Activated CD8-positive, alpha-beta T cell treated with anti-CD3 and anti-CD28 coated beads for 36 hours (primary cell): ENCODE data around the gene OLIG3. TPM values are rescaled to one million over a fixed set of nuclear protein-coding genes. Genes with fewer than 3 reads are reported as not detected.

Experiments
- ATAC-seq: fragments of 200-7000 bp; cut with Tn5 transposase; one replicate; pipeline ENCODE4 v1.10.0; 2021; ENCODE audit warnings: mild to moderate bottlenecking, moderate library complexity
- CTCF ChIA-PET: fragments of 350-600 bp; sonication (Branson Sonifier 250); formaldehyde crosslinking; loops from one replicate; lab custom pipeline; 2021; ENCODE audit warnings: antibody characterized with exemption; lab: Charles Lee
- POLR2A ChIA-PET: fragments of 350-600 bp; sonication (Branson Sonifier 250); formaldehyde crosslinking; loops from one replicate; lab custom pipeline; 2021; ENCODE audit warnings: antibody characterized with exemption; lab: Charles Lee
- DNase-seq: peaks from one replicate; pipeline ENCODE4 v3.0.0-alpha.2; 2020
- H3K27ac Mint-ChIP-seq: one replicate; pipeline ENCODE4 v1.8.0; 2021; ENCODE audit warnings: mild to moderate bottlenecking, mixed read lengths
- H3K27me3 Mint-ChIP-seq: one replicate; pipeline ENCODE4 v1.8.0; 2021; ENCODE audit warnings: mixed read lengths
- H3K36me3 Mint-ChIP-seq: one replicate; pipeline ENCODE4 v1.8.0; 2021; ENCODE audit warnings: low read depth, mixed read lengths
- H3K4me1 Mint-ChIP-seq: one replicate; pipeline ENCODE4 v1.8.0; 2021; ENCODE audit warnings: low read depth, mixed read lengths
- H3K4me3 Mint-ChIP-seq: one replicate; pipeline ENCODE4 v1.8.0; 2021; ENCODE audit warnings: mild to moderate bottlenecking, moderate library complexity, mixed read lengths
- H3K9me3 Mint-ChIP-seq: one replicate; pipeline ENCODE4 v1.8.0; 2021; ENCODE audit warnings: mixed read lengths
- intact Hi-C: fragments of 100-400 bp; cut with micrococcal nuclease; formaldehyde crosslinking; loops from one replicate; pipeline ENCODE4 v1.10.0; 2022
- total RNA-seq, 2 experiments: library from RNA; stranded (reverse); gene quantifications; one replicate each; pipeline ENCODE4 v1.2.3, GENCODE V29; 2021
- TF ChIP-seq, protein P1 (sequence below): fragments of 200-600 bp; IDR thresholded peaks from one replicate; pipeline ENCODE4 v1.8.0; 2022; ENCODE audit warnings: antibody characterized with exemption, mild to moderate bottlenecking

OLIG3 gene
- total RNA-seq, 2 experiments from 2014 or later: 0.61 to 0.67 TPM

- Mint-ChIP-seq H3K27me3 (peaks cover 1% of the 10 kb centered on the region), H3K9me3 (no peaks in the 10 kb centered on the region), H3K36me3 (no peaks in the 10 kb centered on the region)
Measured at GRCh38 chr6:137465378-137466009, 28.7 kb downstream of the OLIG3 start.

GRCh38 chr6:137452333-137452894 is 41.8 kb downstream of the OLIG3 start:
- no peak for DNase-seq
- no peak for ATAC-seq
- intact Hi-C loops: no loop called here
- no peaks in the 10 kb centered on the region for H3K36me3 Mint-ChIP-seq
- H3K9me3 Mint-ChIP-seq: no peaks in the 10 kb centered on the region
- ChIA-PET POLR2A (no interaction called here), CTCF (no interaction called here)
- H3K27ac Mint-ChIP-seq: no peak overlapping the region
- TF ChIP-seq, protein P1, sequence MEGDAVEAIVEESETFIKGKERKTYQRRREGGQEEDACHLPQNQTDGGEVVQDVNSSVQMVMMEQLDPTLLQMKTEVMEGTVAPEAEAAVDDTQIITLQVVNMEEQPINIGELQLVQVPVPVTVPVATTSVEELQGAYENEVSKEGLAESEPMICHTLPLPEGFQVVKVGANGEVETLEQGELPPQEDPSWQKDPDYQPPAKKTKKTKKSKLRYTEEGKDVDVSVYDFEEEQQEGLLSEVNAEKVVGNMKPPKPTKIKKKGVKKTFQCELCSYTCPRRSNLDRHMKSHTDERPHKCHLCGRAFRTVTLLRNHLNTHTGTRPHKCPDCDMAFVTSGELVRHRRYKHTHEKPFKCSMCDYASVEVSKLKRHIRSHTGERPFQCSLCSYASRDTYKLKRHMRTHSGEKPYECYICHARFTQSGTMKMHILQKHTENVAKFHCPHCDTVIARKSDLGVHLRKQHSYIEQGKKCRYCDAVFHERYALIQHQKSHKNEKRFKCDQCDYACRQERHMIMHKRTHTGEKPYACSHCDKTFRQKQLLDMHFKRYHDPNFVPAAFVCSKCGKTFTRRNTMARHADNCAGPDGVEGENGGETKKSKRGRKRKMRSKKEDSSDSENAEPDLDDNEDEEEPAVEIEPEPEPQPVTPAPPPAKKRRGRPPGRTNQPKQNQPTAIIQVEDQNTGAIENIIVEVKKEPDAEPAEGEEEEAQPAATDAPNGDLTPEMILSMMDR: no peak
- H3K27me3 Mint-ChIP-seq: peaks cover 1% of the 10 kb centered on the region
- no peaks in the 10 kb centered on the region for H3K4me1 Mint-ChIP-seq
- H3K4me3 Mint-ChIP-seq: no peak overlapping the region

More at GRCh38 chr6:137465378-137466009, 28.7 kb downstream of the OLIG3 start:
- DNase-seq (no peak), ATAC-seq (no peak)
- Mint-ChIP-seq H3K27ac (no peak overlapping the region), H3K4me1 (no peaks in the 10 kb centered on the region), H3K4me3 (no peak overlapping the region)
- intact Hi-C loops: no loop called here
- TF ChIP-seq, protein P1: no peak
- ChIA-PET CTCF (interaction anchor here (1.0 kb wide), 1 partner anchor 124 kb away, joined by 3 read pairs; no protein-coding TSS in a partner anchor), POLR2A (no interaction called here)

GRCh38 chr6:137443901-137444300 is 50.3 kb downstream of the OLIG3 start:
- Mint-ChIP-seq H3K4me1 (peaks cover 8% of the 10 kb centered on the region), H3K36me3 (peaks cover 4% of the 10 kb centered on the region), H3K27ac (no peak overlapping the region), H3K4me3 (no peak overlapping the region), H3K9me3 (peaks cover 12% of the 10 kb centered on the region), H3K27me3 (no peaks in the 10 kb centered on the region)
- ChIA-PET POLR2A (no interaction called here), CTCF (interaction anchor here (1.2 kb wide), 1 partner anchor 11 kb away, joined by 3 read pairs; no protein-coding TSS in a partner anchor)
- DNase-seq (no peak), ATAC-seq (no peak)
- intact Hi-C loops: no loop called here
- TF ChIP-seq, protein P1: no peak
